Measurements from ENCODE around the gene FGD4.

FGD4 gene

DNA sequence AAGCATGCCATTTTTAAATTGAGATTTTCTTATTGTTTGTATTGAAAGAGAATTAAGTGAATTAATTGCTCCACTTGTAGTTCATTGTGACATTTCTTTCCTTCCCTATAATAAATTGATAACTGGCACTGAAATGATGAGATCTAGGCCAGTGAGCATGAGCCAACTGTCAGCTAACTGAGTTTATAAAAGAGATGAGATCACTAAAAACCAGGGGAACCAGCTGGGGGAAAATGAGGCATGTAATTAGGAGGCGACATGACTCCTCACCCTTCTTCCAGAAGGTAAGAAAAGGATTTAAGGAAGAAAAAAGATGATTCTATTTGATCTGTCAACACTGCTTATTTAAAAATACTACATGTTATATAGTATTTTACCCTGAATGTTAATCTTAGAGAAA is 175.2 kb downstream of the FGD4 start:
- no peaks in the 10 kb centered on the region for H3K9me3 ChIP-seq (replicated peaks; ENCODE audit: low read length)
- peaks cover 71% of the 10 kb centered on the region for H3K36me3 ChIP-seq (ENCODE audit: insufficient read depth, low read length)
- H3K4me3 ChIP-seq (ENCODE audit: low read length), result no peak overlapping the region
- no peak overlapping the region for H3K9ac ChIP-seq (ENCODE audit: low read depth, low read length)
- no peak overlapping the region for H3K4me2 ChIP-seq (ENCODE audit: low read length)
- H3K27me3 ChIP-seq (ENCODE audit: control insufficient read depth, insufficient read depth, low read length), result no peaks in the 10 kb centered on the region
- peaks cover 2% of the 10 kb centered on the region for H3K4me1 ChIP-seq (ENCODE audit: control insufficient read depth, insufficient read depth, low read length)

DNA sequence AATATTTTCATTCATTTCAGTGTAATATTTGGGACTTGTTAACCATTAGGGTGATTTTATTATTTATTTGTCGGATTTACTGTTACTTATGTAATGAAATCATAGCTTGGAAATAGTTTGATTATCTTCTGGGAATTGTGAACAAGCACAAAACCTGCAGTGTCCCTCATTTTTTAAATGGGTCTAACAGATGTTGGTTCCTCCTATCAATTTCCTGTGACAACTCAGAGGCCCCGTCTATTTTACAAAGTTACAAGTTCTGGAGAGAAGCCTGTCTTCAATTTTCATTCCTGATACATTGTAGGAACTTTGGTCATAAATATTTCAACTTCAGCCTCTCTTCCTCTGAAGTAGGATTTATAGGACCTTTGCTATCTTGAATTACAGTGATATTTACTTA is 178.0 kb downstream of the FGD4 start:
- Histone ChIP-seq H3K4me2 (ENCODE audit: low read length) (no peak overlapping the region), H3K27me3 (ENCODE audit: control insufficient read depth, insufficient read depth, low read length) (no peaks in the 10 kb centered on the region), H3K36me3 (ENCODE audit: insufficient read depth, low read length) (peaks cover 78% of the 10 kb centered on the region), H3K4me1 (ENCODE audit: control insufficient read depth, insufficient read depth, low read length) (peaks cover 5% of the 10 kb centered on the region), H3K9me3 (replicated peaks; ENCODE audit: low read length) (no peaks in the 10 kb centered on the region), H3K4me3 (ENCODE audit: low read length) (no peak overlapping the region), H3K9ac (ENCODE audit: low read depth, low read length) (no peak overlapping the region)

DNA sequence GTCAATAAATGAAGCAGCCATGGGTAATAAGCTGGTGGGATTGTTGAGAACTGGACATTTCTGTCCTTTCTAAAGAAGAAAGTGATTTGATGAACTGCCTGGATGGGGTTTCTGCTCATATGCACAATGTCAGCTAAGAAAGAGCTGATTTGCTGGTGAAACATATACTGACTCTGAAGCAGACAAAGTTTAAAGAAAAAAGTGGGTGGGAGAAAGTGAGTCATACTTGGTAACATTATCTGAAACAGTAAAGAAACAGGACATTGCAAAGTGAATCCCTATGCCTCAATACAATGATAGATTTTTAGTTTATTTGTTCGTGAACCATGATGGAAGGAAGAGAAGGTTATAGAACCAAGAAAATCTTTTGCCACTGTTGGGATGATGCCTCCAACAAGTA is 184.2 kb downstream of the FGD4 start:
- Histone ChIP-seq H3K9ac (ENCODE audit: low read depth, low read length) (no peak overlapping the region), H3K4me1 (ENCODE audit: control insufficient read depth, insufficient read depth, low read length) (peaks cover 34% of the 10 kb centered on the region), H3K4me3 (ENCODE audit: low read length) (no peak overlapping the region), H3K4me2 (ENCODE audit: low read length) (peak overlapping the region; percentile 28), H3K36me3 (ENCODE audit: insufficient read depth, low read length) (peaks cover 66% of the 10 kb centered on the region), H3K9me3 (replicated peaks; ENCODE audit: low read length) (no peaks in the 10 kb centered on the region), H3K27me3 (ENCODE audit: control insufficient read depth, insufficient read depth, low read length) (no peaks in the 10 kb centered on the region)

DNA sequence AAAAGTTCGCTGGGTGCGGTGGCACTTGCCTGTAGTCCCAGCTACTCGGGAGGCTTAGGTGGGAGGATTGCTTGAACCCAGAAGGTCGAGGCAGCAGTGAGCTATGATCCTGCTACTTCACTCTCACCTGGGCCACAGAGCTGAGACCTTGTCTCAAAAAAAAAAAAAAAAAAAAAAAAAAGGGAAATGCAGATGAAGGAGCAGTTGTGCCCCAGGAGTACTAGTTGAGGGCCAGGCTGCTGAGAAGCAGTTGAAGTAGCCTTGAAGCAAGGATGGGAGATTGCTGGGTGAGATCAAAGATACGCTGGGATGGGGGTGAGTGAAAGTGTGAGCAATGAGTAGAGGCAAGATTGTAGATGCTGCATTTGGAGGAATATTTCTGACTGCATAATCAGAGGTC is 186.3 kb downstream of the FGD4 start:
- Histone ChIP-seq H3K4me2 (ENCODE audit: low read length) (peak overlapping the region; percentile 21), H3K9me3 (replicated peaks; ENCODE audit: low read length) (no peaks in the 10 kb centered on the region), H3K27me3 (ENCODE audit: control insufficient read depth, insufficient read depth, low read length) (no peaks in the 10 kb centered on the region), H3K36me3 (ENCODE audit: insufficient read depth, low read length) (peaks cover 67% of the 10 kb centered on the region), H3K9ac (ENCODE audit: low read depth, low read length) (no peak overlapping the region), H3K4me3 (ENCODE audit: low read length) (no peak overlapping the region), H3K4me1 (ENCODE audit: control insufficient read depth, insufficient read depth, low read length) (peaks cover 34% of the 10 kb centered on the region)

DNA sequence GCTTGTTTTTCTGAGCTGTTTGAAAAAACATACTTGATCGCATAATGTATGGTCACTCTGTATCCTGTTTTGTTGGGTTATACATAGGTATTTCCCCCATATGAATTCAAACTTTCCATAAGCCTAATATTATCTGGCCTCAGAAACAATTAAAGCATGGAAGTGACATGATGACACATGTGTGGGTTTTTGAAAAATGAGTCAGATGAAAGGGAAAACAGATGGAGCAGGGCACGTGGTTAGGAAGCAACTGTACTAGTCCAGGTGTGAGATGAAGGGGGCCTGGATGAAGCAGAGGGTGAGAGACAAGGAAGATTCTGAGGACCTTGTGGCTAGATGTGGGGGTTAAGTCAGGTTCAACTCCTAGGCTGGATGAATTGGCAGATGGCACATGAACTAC is 187.0 kb downstream of the FGD4 start:
- Histone ChIP-seq H3K9me3 (replicated peaks; ENCODE audit: low read length) (no peaks in the 10 kb centered on the region), H3K4me1 (ENCODE audit: control insufficient read depth, insufficient read depth, low read length) (peaks cover 34% of the 10 kb centered on the region), H3K9ac (ENCODE audit: low read depth, low read length) (no peak overlapping the region), H3K4me3 (ENCODE audit: low read length) (no peak overlapping the region), H3K4me2 (ENCODE audit: low read length) (peak overlapping the region; percentile 21), H3K27me3 (ENCODE audit: control insufficient read depth, insufficient read depth, low read length) (no peaks in the 10 kb centered on the region), H3K36me3 (ENCODE audit: insufficient read depth, low read length) (peaks cover 68% of the 10 kb centered on the region)

DNA sequence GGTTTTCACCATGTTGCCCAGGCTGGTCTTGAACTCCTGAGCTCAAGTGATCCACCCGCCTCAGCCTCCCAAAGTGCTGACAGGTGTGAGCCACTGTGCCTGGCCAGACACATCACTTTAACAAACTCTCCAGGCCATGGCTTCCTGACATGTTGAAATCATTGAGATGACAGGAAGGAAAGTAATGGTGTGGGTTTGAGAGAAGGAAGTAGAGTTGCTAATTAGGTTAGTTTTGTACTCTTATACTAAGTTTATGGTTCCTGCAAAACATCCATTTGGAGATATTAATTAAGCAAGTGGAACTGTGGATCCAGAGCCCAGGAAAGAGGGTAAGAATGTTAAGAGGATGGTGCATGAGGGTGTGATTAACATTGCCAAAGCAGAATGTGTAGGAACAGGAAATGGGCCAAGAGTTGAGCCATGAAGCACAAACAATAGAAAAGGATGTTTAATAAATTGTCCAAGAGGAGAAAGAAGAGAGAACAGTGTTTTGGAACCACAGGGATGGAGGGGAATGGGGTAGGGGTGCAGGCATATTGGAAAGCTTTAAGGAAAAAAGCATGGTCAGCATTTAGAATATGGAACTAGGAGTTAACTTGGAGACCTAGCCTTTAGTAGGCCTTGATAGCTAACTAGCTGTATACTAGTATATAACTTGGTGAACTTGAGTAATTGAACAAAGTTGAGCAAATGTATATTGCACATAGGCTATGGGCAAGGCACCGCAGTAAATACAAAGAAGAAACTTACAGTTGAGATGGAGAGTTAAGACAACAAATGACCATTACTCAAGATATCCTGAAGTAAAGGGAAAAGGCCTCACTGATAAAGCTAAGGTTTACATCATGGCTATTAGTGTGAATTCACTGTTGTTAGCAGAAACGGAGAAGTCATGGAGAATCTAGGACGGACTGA is 188.5 kb downstream of the FGD4 start:
- Histone ChIP-seq H3K9ac (ENCODE audit: low read depth, low read length) (no peak overlapping the region), H3K4me1 (ENCODE audit: control insufficient read depth, insufficient read depth, low read length) (peaks cover 24% of the 10 kb centered on the region), H3K27me3 (ENCODE audit: control insufficient read depth, insufficient read depth, low read length) (no peaks in the 10 kb centered on the region), H3K4me3 (ENCODE audit: low read length) (no peak overlapping the region), H3K9me3 (replicated peaks; ENCODE audit: low read length) (no peaks in the 10 kb centered on the region), H3K36me3 (ENCODE audit: insufficient read depth, low read length) (peaks cover 64% of the 10 kb centered on the region), H3K4me2 (ENCODE audit: low read length) (no peak overlapping the region)

DNA sequence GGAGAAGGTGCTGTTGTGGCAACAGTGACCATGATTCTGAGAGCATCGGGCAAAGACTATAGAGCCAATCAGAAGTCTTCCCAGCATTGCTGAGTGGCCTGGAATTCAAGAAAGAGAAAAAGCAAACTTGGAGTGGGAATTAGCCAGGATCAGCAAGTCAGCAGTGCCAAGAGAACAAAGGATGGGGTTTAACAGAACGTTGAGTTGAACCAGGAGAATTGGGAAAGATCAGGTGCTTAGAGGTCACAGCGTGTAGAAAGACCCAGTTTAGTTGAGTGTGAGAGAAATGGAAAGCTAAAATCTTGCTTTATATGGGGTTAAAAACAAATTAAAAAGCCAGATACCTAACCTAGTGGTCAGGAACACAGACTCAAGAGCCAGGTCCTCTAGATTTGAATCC is 189.2 kb downstream of the FGD4 start:
- peaks cover 18% of the 10 kb centered on the region for H3K4me1 ChIP-seq (ENCODE audit: control insufficient read depth, insufficient read depth, low read length)
- no peaks in the 10 kb centered on the region for H3K9me3 ChIP-seq (replicated peaks; ENCODE audit: low read length)
- no peak overlapping the region for H3K9ac ChIP-seq (ENCODE audit: low read depth, low read length)
- H3K27me3 ChIP-seq (ENCODE audit: control insufficient read depth, insufficient read depth, low read length), result no peaks in the 10 kb centered on the region
- no peak overlapping the region for H3K4me2 ChIP-seq (ENCODE audit: low read length)
- peaks cover 66% of the 10 kb centered on the region for H3K36me3 ChIP-seq (ENCODE audit: insufficient read depth, low read length)
- H3K4me3 ChIP-seq (ENCODE audit: low read length), result no peak overlapping the region

DNA sequence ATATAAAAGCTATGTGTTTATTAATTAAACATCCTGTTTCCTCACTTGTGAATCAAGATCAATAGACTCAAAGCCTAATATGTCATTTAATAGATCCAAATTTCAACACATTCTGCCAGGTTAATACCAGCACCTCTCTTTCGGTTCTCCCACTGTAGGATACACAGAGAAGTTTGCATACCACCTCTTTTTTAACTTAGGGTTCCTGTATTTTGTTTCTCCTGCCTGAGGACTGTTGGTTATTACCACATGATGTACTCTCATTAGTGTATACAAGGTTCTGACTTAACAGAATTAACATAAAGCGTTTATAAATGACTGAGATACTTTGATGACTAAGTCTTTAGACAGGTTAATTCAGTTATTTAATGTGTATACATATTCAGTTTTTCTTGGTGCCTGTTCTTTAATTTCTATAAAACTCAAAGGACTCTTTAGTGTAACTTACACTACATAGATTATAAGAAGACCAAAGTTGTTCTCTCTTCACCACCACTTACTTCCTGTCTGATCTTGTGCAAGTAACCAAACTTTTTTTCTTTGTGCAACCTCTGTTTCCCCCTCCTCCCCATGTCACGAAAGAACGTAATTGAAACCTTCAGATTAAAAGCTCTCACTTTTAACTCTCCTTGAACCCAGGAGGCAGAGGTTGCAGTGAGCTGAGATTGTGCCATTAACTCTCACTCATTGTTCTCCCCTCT is 190.0 kb downstream of the FGD4 start:
- Histone ChIP-seq H3K4me1 (ENCODE audit: control insufficient read depth, insufficient read depth, low read length) (peaks cover 12% of the 10 kb centered on the region), H3K9me3 (replicated peaks; ENCODE audit: low read length) (no peaks in the 10 kb centered on the region), H3K4me2 (ENCODE audit: low read length) (no peak overlapping the region), H3K9ac (ENCODE audit: low read depth, low read length) (no peak overlapping the region), H3K27me3 (ENCODE audit: control insufficient read depth, insufficient read depth, low read length) (no peaks in the 10 kb centered on the region), H3K4me3 (ENCODE audit: low read length) (no peak overlapping the region), H3K36me3 (ENCODE audit: insufficient read depth, low read length) (peaks cover 65% of the 10 kb centered on the region)

DNA sequence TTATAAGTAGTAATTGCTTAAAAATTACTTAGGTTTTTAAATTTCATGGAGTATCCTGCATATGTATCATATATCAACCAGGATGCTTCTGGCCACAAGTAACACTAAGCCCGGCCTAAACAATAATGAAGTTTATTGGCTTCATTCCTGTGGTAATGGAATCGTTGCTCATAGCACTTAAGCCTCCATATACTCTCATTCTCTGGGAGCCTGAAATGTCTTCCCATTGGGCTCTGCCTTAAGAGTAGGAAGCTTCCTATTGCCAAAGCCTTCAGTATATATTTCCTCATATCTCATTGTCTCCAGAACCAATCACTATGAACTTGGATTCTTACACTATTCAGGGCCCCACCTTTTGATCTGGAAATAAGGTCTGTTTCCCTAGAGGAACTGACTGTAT is 195.9 kb downstream of the FGD4 start:
- no peaks in the 10 kb centered on the region for H3K9me3 ChIP-seq (replicated peaks; ENCODE audit: low read length)
- peaks cover 11% of the 10 kb centered on the region for H3K4me1 ChIP-seq (ENCODE audit: control insufficient read depth, insufficient read depth, low read length)
- H3K27me3 ChIP-seq (ENCODE audit: control insufficient read depth, insufficient read depth, low read length), result no peaks in the 10 kb centered on the region
- H3K9ac ChIP-seq (ENCODE audit: low read depth, low read length), result no peak overlapping the region
- no peak overlapping the region for H3K4me3 ChIP-seq (ENCODE audit: low read length)
- peak overlapping the region; percentile 4 for H3K4me2 ChIP-seq (ENCODE audit: low read length)
- H3K36me3 ChIP-seq (ENCODE audit: insufficient read depth, low read length), result peaks cover 64% of the 10 kb centered on the region

DNA sequence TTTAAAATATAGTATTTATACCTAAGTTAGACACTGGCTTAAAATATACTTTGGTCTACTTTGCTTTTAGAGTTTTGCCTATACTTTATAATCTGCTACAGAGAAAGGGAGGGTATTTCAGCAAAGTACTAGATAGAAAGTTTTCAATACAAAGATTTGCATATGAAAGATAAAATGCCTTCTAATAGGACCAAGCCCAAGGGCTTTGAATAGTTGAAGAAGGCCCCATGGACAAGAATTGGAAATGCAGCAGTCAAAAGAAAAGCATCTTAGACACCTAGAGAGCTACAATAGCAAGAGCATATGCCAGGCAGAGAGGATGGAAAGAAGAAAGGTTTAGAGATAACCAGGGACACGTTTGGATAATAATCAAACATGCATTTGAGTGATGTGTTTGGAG is 196.7 kb downstream of the FGD4 start:
- Histone ChIP-seq H3K4me2 (ENCODE audit: low read length) (no peak overlapping the region), H3K36me3 (ENCODE audit: insufficient read depth, low read length) (peaks cover 65% of the 10 kb centered on the region), H3K9me3 (replicated peaks; ENCODE audit: low read length) (no peaks in the 10 kb centered on the region), H3K27me3 (ENCODE audit: control insufficient read depth, insufficient read depth, low read length) (no peaks in the 10 kb centered on the region), H3K4me1 (ENCODE audit: control insufficient read depth, insufficient read depth, low read length) (peaks cover 11% of the 10 kb centered on the region), H3K9ac (ENCODE audit: low read depth, low read length) (no peak overlapping the region), H3K4me3 (ENCODE audit: low read length) (no peak overlapping the region)

DNA sequence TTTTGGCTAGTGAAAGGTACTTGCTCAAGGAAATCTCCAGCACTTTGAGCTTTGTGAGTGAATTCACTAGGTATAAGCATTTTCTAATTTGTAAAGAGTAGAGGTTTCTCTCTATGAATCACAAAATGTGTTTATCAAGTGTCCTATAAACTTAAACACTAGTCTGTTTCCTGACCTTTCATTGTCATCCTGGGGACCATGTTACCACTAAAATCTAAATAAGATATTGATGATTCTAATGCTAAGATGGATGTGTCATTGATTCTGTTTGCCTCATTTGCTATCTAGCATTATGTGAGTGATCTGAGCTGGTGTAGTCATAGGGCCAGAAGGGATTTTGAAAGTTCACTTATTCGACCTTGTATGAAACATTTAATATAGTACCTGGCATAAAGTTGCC is 199.3 kb downstream of the FGD4 start:
- no peak overlapping the region for H3K4me3 ChIP-seq (ENCODE audit: low read length)
- H3K27me3 ChIP-seq (ENCODE audit: control insufficient read depth, insufficient read depth, low read length), result no peaks in the 10 kb centered on the region
- H3K9me3 ChIP-seq (replicated peaks; ENCODE audit: low read length), result no peaks in the 10 kb centered on the region
- peaks cover 66% of the 10 kb centered on the region for H3K36me3 ChIP-seq (ENCODE audit: insufficient read depth, low read length)
- H3K4me2 ChIP-seq (ENCODE audit: low read length), result no peak overlapping the region
- no peak overlapping the region for H3K9ac ChIP-seq (ENCODE audit: low read depth, low read length)
- H3K4me1 ChIP-seq (ENCODE audit: control insufficient read depth, insufficient read depth, low read length), result peaks cover 11% of the 10 kb centered on the region

Measured in skeletal muscle satellite cell (primary cell).